Stimulated activated CD4-positive, alpha-beta T cell treated with anti-CD3 and anti-CD28 coated beads, Interleukin-12 subunit alpha, Interleukin-12 subunit beta, amount 100 ng/mL, for 24 hours (primary cell): ENCODE measurements around the gene RIF1.
"Not testable (repeated sequence)": the region's sequence is repeated elsewhere in the genome, so short reads cannot be mapped to it uniquely, and the experiment has no call there.

ENCODE experiments used
- DNase-seq, 2 experiments: peaks; one replicate each; pipeline ENCODE4 v3.0.0-alpha.2; 2020; ENCODE audit warnings: low read depth in 2 of 2

RIF1 gene

GRCh38 chr2:151409601-151410484, at the start of gene RIF1:
Gene RIF1 (plus strand): TSS chr2:151409902. CDS start chr2:151410424, 522 bp downstream.
- DNase-seq, result peak; percentile 73 to 76

- DNase-seq, result no peak
Measured at GRCh38 chr2:151361674-151362370, 47.9 kb upstream of the RIF1 start.

GRCh38 chr2:151363709-151364108, 46.0 kb upstream of the RIF1 start:
- no peak for DNase-seq

GRCh38 chr2:151367571-151367970, 42.1 kb upstream of the RIF1 start:
- DNase-seq, result no peak

- DNase-seq, result no peak
Measured at GRCh38 chr2:151374436-151374835, 35.3 kb upstream of the RIF1 start.

- no peak for DNase-seq
Measured at GRCh38 chr2:151379169-151379568, 30.5 kb upstream of the RIF1 start.

GRCh38 chr2:151380580-151381235, 29.0 kb upstream of the RIF1 start:
- DNase-seq, result no peak

GRCh38 chr2:151381266-151381665, 28.4 kb upstream of the RIF1 start:
- no peak for DNase-seq

GRCh38 chr2:151388011-151388410, 21.7 kb upstream of the RIF1 start:
- DNase-seq, result no peak

- no peak for DNase-seq
Measured at GRCh38 chr2:151391436-151391835, 18.3 kb upstream of the RIF1 start.

- DNase-seq, result no peak
Measured at GRCh38 chr2:151394509-151394908, 15.2 kb upstream of the RIF1 start.

GRCh38 chr2:151395509-151396374, 14.0 kb upstream of the RIF1 start:
- no peak for DNase-seq

- no peak for DNase-seq
Measured at GRCh38 chr2:151399981-151400380, 9.7 kb upstream of the RIF1 start.

GRCh38 chr2:151401149-151401548, 8.6 kb upstream of the RIF1 start:
- no peak for DNase-seq

GRCh38 chr2:151403914-151404313, 5.8 kb upstream of the RIF1 start:
- DNase-seq, result no peak

- DNase-seq, result no peak
Measured at GRCh38 chr2:151405376-151405775, 4.3 kb upstream of the RIF1 start.

- DNase-seq, result no peak
Measured at GRCh38 chr2:151407281-151407680, 2.4 kb upstream of the RIF1 start.

- no peak for DNase-seq
Measured at GRCh38 chr2:151408788-151409600, 708 bp upstream of the RIF1 start.

GRCh38 chr2:151410485-151410834, 758 bp downstream of the RIF1 start:
- DNase-seq, result peak; percentile 13 to 43

GRCh38 chr2:151417650-151418049, 7.9 kb downstream of the RIF1 start:
- DNase-seq, result no peak

GRCh38 chr2:151421681-151422080, 12.0 kb downstream of the RIF1 start:
- DNase-seq, result not testable (repeated sequence)
